Limb (tissue), 2 donors: ENCODE results near the gene FHAD1.

Experiments used
- DNase-seq, 2 donors: peaks; one replicate each; pipeline ENCODE4 v3.0.0-alpha.2; 2016; ENCODE audit errors: extremely low spot score in 2 of 2

The FHAD1 gene

GRCh38 chr1:15248216-15248615 lies 1.2 kb downstream of the FHAD1 start:
- DNase-seq, result no peak

GRCh38 chr1:15249081-15249480 lies 2.1 kb downstream of the FHAD1 start:
- DNase-seq, result no peak

DNA sequence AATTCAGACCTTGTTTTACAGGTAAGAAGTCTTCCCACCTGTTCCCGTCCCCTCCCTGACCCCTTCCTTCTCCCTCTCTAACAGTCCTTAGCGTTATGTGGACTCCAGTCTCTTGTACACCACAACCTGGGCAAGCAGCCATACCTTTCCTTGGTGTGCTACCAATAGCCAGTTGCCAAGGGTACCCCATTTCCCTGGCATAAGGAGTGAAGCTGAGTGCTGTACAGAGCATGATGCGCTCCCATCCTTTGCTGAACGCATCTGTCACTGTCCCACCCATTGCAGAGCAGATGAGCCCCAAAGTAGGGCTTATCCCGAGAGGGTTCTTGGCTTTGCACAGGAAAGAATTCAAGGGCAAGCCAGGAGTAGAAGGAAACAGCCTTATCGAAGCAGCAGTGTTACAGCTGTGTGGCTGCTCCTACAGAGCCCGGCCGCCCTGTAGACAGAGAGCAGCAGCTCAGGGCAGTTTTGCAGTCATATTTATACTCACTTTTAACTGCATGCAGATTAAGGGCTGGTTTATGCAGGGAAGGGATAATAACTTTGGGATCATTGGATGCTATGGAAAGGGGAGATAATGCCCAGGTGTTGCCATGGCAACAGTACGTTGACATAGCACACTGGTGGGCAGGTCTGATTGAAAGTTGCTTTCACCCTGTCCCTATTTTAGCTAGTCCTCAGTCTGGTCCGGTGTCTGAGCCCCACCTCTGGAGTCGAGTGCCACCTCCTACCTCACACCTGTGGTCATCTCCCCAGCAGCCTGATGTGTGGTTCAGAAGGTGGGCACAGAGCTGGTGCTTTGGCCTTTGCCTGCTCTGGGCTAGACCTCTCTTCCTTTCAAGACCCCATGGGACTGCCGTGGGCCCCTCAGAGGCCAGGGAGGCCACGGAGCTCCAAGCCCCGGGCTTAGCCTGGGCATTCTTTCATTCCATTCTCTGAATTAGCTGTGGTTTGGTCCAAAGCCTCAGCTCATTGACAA lies 5.1 kb downstream of the FHAD1 start:
- peak in 1 of 2 donors; percentile 55 for DNase-seq

DNA sequence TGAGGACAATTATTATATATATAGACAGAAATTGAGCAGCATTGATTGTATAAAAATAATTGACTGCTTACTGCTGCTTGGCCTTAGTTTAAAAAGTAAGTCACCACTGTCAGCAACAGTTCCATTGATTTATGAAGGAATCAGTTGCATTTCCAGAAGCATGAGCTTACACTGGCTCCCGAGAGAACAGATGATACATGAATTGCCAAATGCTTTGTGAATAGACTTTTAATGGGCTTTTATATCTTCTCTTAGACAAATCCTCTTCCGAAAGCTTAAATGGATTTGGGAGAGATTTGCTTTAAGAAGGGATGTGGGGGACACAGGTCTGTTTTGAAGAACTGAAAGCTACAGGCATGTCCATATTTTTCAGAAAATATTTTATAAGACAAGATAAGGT lies 7.5 kb downstream of the FHAD1 start:
- no peak for DNase-seq

DNA sequence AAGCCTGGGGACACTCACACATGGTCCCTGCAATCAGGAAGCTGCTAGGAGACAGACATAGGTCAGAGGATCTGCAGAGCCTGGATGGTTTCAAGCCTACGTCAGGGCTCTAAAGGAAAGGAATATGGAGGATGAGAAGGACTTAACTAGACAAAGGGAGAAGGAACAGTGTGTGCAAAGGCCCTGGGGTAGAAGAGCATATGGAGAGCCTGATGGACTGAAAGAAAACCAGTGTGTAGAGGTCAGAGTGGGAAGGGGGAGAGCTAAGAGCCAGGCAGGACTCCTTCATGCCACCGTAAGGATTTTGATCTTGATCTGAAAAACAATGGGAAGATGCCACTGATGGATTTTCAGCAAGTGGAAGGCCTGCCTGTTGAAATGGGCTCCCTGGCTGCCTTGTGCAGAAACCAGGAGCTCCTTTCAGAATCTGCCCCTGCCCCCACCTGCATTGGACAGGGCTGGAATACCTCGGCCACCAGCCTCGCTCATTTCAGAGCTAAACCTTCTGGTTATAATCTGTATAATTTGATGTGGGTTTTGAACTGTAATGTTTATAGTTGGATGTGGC lies 8.6 kb downstream of the FHAD1 start:
- no peak for DNase-seq

DNA sequence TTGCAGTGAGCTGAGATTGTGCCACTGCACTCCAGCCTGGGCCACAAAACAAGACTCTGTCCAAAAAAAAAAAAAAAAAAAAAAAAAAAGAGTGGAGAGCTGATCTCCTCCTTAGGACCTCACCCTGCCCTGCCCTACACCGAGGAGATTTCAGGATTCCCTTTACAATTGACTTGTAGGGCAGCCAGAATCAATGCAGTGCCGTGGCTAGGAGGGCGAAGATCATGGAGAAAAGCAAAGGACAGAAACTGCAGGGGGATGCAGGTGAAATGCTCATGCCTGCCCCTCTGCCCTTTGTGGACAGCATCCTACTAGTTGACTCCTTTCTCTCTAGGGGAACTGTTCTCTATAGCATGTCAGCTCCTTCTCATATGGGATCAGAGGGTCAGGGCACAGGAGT lies 9.6 kb downstream of the FHAD1 start:
- DNase-seq, result no peak

DNA sequence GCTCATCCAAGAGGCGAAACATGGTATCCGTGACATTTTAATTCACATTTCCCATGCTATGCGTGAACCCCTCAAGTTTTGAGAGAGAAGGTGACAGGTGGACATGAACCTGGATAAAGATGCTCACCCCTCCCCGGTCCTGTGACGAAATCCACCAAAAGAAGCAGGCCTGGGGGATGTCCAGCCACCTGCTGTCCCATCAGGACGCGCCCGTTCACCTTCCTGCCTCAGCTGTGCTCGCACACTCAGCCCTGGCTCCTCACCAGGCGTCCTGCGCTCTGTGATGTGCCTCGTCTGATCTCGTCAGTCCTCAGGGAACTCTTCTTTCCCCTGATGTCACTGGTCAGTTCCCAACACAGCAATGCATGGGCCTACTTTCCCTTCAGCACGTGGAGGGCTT lies 10.3 kb downstream of the FHAD1 start:
- DNase-seq, result no peak

DNA sequence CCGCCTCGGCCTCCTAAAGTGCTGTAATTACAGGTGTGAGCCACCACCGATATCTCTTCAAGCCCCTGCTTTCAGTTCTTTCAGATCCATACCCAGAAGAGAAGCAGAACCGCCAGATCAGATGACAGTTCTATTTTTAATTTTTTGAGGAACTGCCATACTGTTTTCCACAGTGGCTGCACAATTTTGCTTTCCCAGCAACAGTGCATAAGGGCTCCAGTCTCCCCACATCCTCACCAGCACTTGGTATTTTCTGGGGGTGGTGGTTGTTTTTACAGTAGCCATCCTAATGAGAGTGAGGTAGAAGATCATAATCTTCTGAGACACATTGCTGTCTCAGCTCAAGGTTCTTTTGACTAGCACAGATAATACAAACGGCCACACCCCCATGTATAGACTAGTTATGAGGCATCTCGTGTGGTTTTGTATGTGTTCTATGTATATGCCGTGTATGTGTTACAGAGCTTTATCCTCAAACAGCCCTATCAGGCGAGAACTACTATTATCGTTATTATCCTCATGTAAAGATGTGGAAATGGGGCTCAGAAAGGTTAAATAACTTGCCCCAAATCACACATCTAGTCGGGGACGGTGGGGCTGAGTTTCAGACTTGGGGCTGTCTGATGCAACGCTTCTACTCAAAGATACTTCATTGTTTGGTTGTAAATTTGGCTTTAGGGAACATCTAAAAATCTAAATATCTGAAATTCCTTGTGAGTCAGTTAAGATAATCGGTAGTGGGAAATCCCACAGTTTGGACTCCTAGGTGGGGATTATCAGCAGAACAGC lies 12.0 kb downstream of the FHAD1 start:
- DNase-seq, result peak in 1 of 2 donors; percentile 0

- no peak for DNase-seq
These were observed 12.6 kb downstream of the FHAD1 start for GRCh38 chr1:15259622-15260007.

GRCh38 chr1:15260418-15261154 lies 13.6 kb downstream of the FHAD1 start:
- peak in 1 of 2 donors; percentile 14 for DNase-seq

DNA sequence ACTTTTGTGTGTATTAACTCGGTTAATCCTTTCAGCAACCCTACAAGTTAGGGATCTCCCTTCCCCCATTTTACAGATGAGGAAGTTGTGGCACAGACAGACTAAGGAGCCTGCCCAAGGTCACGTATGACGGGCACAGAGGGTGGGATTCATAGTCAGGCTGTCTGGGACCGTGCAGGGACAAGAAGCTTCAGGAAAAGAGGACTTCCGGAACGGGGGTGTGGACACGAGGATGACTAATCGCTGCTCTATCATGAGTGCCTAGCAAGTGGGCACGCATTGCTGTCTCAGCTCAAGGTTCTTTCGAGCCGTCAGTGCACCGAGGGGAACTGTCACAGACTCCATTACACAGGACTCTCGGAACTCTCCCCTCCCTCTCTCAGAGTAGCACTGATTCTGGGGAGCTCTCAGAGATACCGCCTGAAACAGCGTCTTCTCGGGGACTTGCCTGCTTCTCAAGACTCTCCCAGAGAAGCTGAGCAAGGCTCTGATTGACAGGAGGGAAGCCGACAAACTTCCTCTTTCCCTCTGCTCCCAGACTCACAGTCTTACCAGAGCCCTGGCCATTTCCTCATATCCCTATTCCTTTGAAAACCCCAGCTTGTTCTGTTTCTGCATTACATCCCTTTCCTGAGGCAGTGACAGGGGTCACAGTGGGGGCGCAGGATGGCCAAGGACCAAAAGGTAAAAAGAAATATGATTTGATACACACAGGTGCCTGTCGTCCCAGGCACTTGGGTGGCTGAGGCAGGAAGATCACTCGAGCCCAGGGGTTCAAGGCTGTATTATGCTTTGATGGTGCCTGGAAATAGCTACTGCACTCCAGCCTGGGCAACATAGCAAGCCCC lies 14.4 kb downstream of the FHAD1 start:
- peak in 1 of 2 donors; percentile 14 for DNase-seq

GRCh38 chr1:15262003-15262377 lies 15.0 kb downstream of the FHAD1 start:
- DNase-seq, result peak in 1 of 2 donors; percentile 1

GRCh38 chr1:15262706-15263105 lies 15.7 kb downstream of the FHAD1 start:
- no peak for DNase-seq

GRCh38 chr1:15264769-15265168 lies 17.7 kb downstream of the FHAD1 start:
- no peak for DNase-seq

DNA sequence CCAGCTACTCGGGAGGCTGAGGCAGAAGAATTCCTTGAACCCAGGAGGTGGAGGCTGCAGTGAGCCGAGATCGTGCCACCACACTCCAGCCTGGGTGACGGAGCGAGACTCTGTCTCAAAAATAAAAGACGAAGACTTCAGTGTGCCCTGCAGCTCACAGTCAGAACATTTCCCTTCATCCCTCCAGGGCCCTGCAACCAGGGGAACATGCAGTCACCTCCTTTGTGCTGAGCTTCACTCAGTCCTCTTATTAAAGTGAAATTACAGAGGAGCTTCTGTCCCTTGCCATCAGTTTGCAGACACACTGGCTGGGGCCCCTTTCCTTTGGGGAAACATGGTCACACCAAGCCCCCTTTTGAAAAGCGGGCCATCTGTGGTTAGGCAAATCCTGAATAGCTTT lies 24.2 kb downstream of the FHAD1 start:
- no peak for DNase-seq

GRCh38 chr1:15272009-15272781 lies 25.2 kb downstream of the FHAD1 start:
- peak; percentile 68 to 71 for DNase-seq

GRCh38 chr1:15272782-15273127 lies 25.7 kb downstream of the FHAD1 start:
- DNase-seq, result no peak

- DNase-seq, result no peak
These were observed 26.3 kb downstream of the FHAD1 start for GRCh38 chr1:15273274-15273673.

DNA sequence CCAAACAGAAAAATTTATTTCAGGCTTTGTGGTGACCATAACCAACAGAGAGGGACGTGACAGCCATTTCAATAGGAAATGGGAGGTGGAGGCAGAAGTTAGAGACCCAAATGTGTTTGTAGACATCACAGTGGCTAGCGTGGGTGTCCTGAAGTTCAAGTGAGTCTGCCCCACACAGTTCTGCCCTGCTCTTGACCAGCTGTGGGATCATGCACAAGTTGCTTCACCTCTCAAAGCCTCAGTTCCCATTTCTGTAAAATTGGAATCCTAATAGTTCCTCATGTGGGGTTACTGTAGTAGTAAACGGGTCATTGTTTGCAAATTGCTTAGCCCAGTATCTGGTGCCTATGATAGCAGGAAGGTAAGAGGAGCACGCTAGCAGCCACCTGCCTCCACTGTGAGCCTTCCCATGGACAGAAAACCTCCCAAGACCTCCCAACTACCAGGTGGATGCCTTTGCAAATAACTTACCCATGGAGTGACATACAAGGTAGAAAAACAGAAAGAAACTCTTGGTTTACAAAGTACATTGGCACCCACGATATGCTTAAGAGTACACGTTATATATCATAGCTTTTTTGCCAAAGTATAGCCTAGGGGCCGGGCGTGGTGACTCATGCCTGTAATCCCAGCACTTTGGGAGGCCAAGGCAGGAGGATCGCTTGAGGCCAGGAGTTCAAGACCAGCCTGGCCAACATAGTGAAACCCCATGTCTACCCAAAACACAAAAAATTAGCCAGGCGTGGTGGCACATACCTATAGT lies 29.1 kb downstream of the FHAD1 start:
- DNase-seq, result no peak
